ENCODE measurements around the gene SLC6A6.

Gene SLC6A6

DNA sequence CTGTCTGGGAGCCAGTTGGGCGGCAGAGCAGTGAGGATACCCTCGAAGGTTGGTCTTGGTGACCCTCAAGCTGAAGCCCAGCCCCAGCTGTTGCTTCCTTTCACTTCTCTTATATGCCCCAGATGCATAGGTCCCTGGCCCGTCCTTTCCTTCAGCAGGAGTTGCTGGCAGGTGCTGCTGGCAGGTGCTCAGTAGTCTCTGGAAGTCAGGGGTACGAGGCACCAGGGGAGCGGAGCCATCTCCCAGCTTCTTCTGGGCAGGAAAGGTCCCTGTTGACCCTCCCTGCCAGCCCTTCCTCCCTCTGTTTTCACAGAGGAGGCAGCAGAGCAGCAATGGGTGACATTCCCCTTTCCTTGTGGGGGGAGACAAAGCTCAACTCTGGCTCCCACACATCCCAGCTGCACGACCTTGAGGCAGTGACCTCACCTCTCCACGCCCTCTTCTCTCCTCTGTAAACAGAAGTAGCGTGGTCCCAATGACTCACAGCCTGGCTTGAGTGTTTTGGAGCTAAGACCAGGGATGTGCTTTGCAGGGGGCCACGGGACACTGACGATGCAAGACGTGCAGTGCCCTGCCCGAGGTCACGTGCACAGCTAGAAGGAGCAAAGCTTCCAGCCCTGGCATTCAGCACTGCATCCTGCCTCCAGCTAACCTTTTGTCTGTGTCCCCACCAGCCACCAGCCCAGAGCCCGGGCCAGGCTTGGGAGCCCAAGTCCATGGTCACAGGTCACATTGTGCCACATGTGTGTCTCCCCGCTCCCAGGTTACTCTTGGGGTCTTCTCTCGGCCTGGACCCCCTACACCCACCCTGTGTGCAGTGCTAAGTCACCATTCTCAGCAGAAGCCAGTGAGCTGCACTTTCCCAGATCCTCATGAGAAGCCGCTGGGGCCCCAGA lies 49.7 kb downstream of the SLC6A6 start:
- peak overlapping the region; percentile 88 for H2BK5ac ChIP-seq (ENCODE audit: low read depth, low read length, poor library complexity, severe bottlenecking)
- H3K4me1 ChIP-seq (ENCODE audit: control insufficient read depth, insufficient read depth, low read depth, low read length) = peaks cover 46% of the 10 kb centered on the region
- H4K8ac ChIP-seq (ENCODE audit: low read length) = peak overlapping the region; percentile 87
- H2BK15ac ChIP-seq (ENCODE audit: low read depth, poor library complexity, severe bottlenecking) = no peak overlapping the region
- 55% methylated on average over 14 of the region's 17 CpGs for WGBS
- peak overlapping the region; percentile 15 for H3K4me2 ChIP-seq (ENCODE audit: low read length, poor library complexity, severe bottlenecking)
- peak overlapping the region; percentile 78 to 79 for H3K18ac ChIP-seq (ENCODE audit: low read depth in 1 of 2, low read length in 2 of 2)
- peak overlapping the region in 1 of 2 experiments; percentile 48 for H3K14ac ChIP-seq (ENCODE audit: low read length in 2 of 2)
- peak overlapping the region in 1 of 2 experiments; percentile 67 for H3K4me3 ChIP-seq (ENCODE audit: insufficient read depth in 1 of 2, low read depth in 1 of 2, low read length in 2 of 2)
- H3K23ac ChIP-seq (ENCODE audit: low read length in 2 of 2) = no peak overlapping the region
- H3K27me3 ChIP-seq (ENCODE audit: control insufficient read depth in 1 of 2, insufficient read depth in 1 of 2, low read length in 2 of 2) = no peaks in the 10 kb centered on the region
- peak overlapping the region; percentile 97 for H3K27ac ChIP-seq (ENCODE audit: low read length, poor library complexity, severe bottlenecking)
- peak overlapping the region; percentile 95 for H4K91ac ChIP-seq (ENCODE audit: low read length)
- H2AFZ ChIP-seq (ENCODE audit: low read depth, low read length) = no peak overlapping the region
- H2BK120ac ChIP-seq (ENCODE audit: low read depth, low read length) = peak overlapping the region; percentile 74
- peak overlapping the region; percentile 63 to 71 for H3K4ac ChIP-seq (ENCODE audit: low read depth in 1 of 2, low read length in 2 of 2)
- peak overlapping the region; percentile 67 to 69 for H2BK12ac ChIP-seq (ENCODE audit: low read length in 2 of 2)
- peaks cover 5% of the 10 kb centered on the region for H3K9me3 ChIP-seq (ENCODE audit: control insufficient read depth, low read length)
- peaks cover 59 to 84% of the 10 kb centered on the region in 2 experiments for H3K36me3 ChIP-seq (ENCODE audit: control insufficient read depth in 1 of 2, insufficient read depth in 2 of 2, low read depth in 1 of 2, low read length in 2 of 2)
- peak overlapping the region; percentile 87 for H3K9ac ChIP-seq (ENCODE audit: low read length)
- peaks cover 27% of the 10 kb centered on the region for H3K79me1 ChIP-seq (replicated peaks; ENCODE audit: low read length, poor library complexity, severe bottlenecking)
- peak; percentile 96 for DNase-seq
- peak overlapping the region; percentile 68 for H2AK5ac ChIP-seq (ENCODE audit: low read length, severe bottlenecking)

DNA sequence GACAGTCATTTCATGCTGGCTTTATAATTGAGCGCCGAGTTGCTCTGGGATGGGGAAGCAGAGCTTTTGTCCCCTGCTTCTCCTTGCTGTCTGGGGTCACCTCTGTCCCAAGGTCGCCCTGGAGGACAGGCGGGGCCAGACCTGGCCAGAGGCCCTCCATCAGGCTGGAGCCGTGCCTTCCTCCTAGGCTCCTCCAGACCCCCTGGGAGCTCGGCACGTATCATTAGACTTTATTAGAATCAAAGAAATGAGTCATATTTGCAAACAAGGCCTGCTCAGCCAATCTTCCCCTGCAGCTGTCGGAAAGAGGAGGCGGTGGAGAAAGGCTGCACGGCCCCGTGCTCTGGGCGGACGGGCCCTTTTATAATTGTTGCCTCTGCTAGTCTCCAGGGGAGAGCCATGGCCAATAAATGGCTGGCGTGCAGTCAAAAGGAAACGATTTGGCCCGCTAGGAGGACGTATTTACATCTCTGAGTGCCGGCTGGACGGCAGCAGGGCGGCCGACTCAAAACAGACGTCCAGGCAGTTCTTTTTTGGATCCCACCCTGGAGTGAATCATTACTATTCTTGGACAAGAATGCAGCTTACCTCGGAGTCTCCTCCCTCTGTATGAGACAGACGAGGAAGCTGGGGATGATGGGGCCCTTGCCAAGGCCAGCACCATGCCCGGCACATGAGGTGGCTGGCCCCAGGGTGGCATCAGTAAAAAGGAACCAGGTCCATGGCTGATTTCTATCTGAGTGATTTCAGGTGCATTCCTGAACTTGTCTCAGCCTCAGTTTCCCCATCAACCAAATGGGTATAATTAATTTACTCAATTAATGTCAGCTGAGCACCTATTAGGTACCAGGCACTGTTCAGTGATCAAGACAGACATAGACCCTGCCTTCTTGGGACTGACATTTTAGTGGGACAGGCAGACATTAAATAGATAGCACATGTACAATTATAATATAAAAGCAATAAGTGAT lies 50.6 kb downstream of the SLC6A6 start:
- H2BK5ac ChIP-seq (ENCODE audit: low read depth, low read length, poor library complexity, severe bottlenecking) = peak overlapping the region; percentile 88
- no peak overlapping the region for H2BK15ac ChIP-seq (ENCODE audit: low read depth, poor library complexity, severe bottlenecking)
- peak overlapping the region; percentile 67 to 69 for H2BK12ac ChIP-seq (ENCODE audit: low read length in 2 of 2)
- H3K79me1 ChIP-seq (replicated peaks; ENCODE audit: low read length, poor library complexity, severe bottlenecking) = peaks cover 25% of the 10 kb centered on the region
- peak; percentile 93 for DNase-seq
- peak overlapping the region in 1 of 2 experiments; percentile 67 for H3K4me3 ChIP-seq (ENCODE audit: insufficient read depth in 1 of 2, low read depth in 1 of 2, low read length in 2 of 2)
- no peak overlapping the region for H3K23ac ChIP-seq (ENCODE audit: low read length in 2 of 2)
- H4K91ac ChIP-seq (ENCODE audit: low read length) = peak overlapping the region; percentile 95
- peak overlapping the region; percentile 87 for H3K9ac ChIP-seq (ENCODE audit: low read length)
- peak overlapping the region; percentile 68 for H2AK5ac ChIP-seq (ENCODE audit: low read length, severe bottlenecking)
- no peaks in the 10 kb centered on the region for H3K27me3 ChIP-seq (ENCODE audit: control insufficient read depth in 1 of 2, insufficient read depth in 1 of 2, low read length in 2 of 2)
- peak overlapping the region; percentile 78 to 83 for H3K18ac ChIP-seq (ENCODE audit: low read depth in 1 of 2, low read length in 2 of 2)
- H3K4ac ChIP-seq (ENCODE audit: low read depth in 1 of 2, low read length in 2 of 2) = peak overlapping the region; percentile 63 to 71
- H3K27ac ChIP-seq (ENCODE audit: low read length, poor library complexity, severe bottlenecking) = peak overlapping the region; percentile 97
- peak overlapping the region; percentile 74 for H2BK120ac ChIP-seq (ENCODE audit: low read depth, low read length)
- no peaks in the 10 kb centered on the region for H3K9me3 ChIP-seq (ENCODE audit: control insufficient read depth, low read length)
- H3K4me1 ChIP-seq (ENCODE audit: control insufficient read depth, insufficient read depth, low read depth, low read length) = peaks cover 52% of the 10 kb centered on the region
- peak overlapping the region; percentile 87 for H4K8ac ChIP-seq (ENCODE audit: low read length)
- peak overlapping the region; percentile 15 for H3K4me2 ChIP-seq (ENCODE audit: low read length, poor library complexity, severe bottlenecking)
- no peak overlapping the region for H2AFZ ChIP-seq (ENCODE audit: low read depth, low read length)
- 32% methylated on average over 23 of the region's 25 CpGs for WGBS
- no peak overlapping the region for H3K14ac ChIP-seq (ENCODE audit: low read length in 2 of 2)
- H3K36me3 ChIP-seq (ENCODE audit: control insufficient read depth in 1 of 2, insufficient read depth in 2 of 2, low read depth in 1 of 2, low read length in 2 of 2) = peaks cover 50 to 78% of the 10 kb centered on the region in 2 experiments

DNA sequence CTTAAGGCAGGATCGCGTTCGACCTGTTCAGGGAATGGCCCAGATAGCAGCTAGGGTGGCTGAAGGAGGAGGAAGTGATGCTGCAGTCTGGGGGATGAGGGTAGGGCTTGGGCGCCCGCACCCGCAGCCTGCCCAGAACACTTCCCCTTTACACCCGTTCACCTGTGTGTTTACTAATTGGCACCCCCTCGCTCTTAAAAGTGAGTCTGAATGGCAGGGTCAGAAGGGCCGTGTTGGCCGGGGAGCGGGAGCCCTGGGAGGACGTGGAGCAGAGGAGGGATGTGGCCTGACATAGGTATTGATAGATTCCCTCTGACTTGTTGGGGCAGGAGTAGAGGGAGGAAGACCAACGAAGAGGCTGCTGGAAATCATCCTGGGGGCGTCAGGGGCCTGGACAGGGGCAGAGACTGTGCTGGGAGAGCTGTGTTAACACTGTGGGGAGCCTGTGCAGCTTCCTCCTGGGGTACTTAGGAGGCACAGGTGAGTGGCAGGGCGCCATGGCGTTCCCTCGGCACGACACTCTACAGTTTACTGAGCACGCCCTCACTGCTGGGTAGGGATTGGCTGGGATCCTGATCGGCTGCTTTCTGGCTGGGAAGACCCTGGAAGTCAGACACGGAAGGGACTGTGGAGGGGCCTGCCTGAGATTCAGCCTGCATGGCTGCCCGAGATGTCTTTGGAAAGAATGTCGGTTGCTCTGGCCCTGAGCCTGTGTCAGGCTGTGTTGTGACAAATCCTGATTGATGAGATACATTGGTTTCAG lies 51.7 kb downstream of the SLC6A6 start:
- H3K4me1 ChIP-seq (ENCODE audit: control insufficient read depth, insufficient read depth, low read depth, low read length) = peaks cover 56% of the 10 kb centered on the region
- H3K18ac ChIP-seq (ENCODE audit: low read depth in 1 of 2, low read length in 2 of 2) = peak overlapping the region in 1 of 2 experiments; percentile 2
- H3K4me2 ChIP-seq (ENCODE audit: low read length, poor library complexity, severe bottlenecking) = no peak overlapping the region
- no peaks in the 10 kb centered on the region for H3K27me3 ChIP-seq (ENCODE audit: control insufficient read depth in 1 of 2, insufficient read depth in 1 of 2, low read length in 2 of 2)
- peak overlapping the region; percentile 44 for H3K9ac ChIP-seq (ENCODE audit: low read length)
- no peak overlapping the region for H4K8ac ChIP-seq (ENCODE audit: low read length)
- H2BK120ac ChIP-seq (ENCODE audit: low read depth, low read length) = no peak overlapping the region
- H3K14ac ChIP-seq (ENCODE audit: low read length in 2 of 2) = no peak overlapping the region
- no peak overlapping the region for H3K4ac ChIP-seq (ENCODE audit: low read depth in 1 of 2, low read length in 2 of 2)
- no peak overlapping the region for H2BK5ac ChIP-seq (ENCODE audit: low read depth, low read length, poor library complexity, severe bottlenecking)
- 92% methylated on average over 20 of the region's 23 CpGs for WGBS
- H2AK5ac ChIP-seq (ENCODE audit: low read length, severe bottlenecking) = peak overlapping the region; percentile 58
- no peak overlapping the region for H3K4me3 ChIP-seq (ENCODE audit: insufficient read depth in 1 of 2, low read depth in 1 of 2, low read length in 2 of 2)
- peak overlapping the region; percentile 33 for H2BK15ac ChIP-seq (ENCODE audit: low read depth, poor library complexity, severe bottlenecking)
- H4K91ac ChIP-seq (ENCODE audit: low read length) = peak overlapping the region; percentile 60
- no peak overlapping the region for H2AFZ ChIP-seq (ENCODE audit: low read depth, low read length)
- peaks cover 16% of the 10 kb centered on the region for H3K79me1 ChIP-seq (replicated peaks; ENCODE audit: low read length, poor library complexity, severe bottlenecking)
- no peak overlapping the region for H3K23ac ChIP-seq (ENCODE audit: low read length in 2 of 2)
- peaks cover 39 to 68% of the 10 kb centered on the region in 2 experiments for H3K36me3 ChIP-seq (ENCODE audit: control insufficient read depth in 1 of 2, insufficient read depth in 2 of 2, low read depth in 1 of 2, low read length in 2 of 2)
- no peak for DNase-seq
- peak overlapping the region; percentile 97 for H3K27ac ChIP-seq (ENCODE audit: low read length, poor library complexity, severe bottlenecking)
- H3K9me3 ChIP-seq (ENCODE audit: control insufficient read depth, low read length) = no peaks in the 10 kb centered on the region
- peak overlapping the region in 1 of 2 experiments; percentile 37 for H2BK12ac ChIP-seq (ENCODE audit: low read length in 2 of 2)
